ENCODE measurements around the gene PIGU. TPM values are rescaled to one million over a fixed set of nuclear protein-coding genes. Genes with fewer than 3 reads are reported as not detected.

The PIGU gene
- total and polyA plus RNA-seq, 7 donors: 6.6 to 26.8 (median 11.1) TPM

GRCh38 chr20:34543463-34544056 lies 133.3 kb downstream of the PIGU start:
- no peak for DNase-seq
- intact Hi-C loops (cut with DNase I): loop anchor here (5.0 kb wide), 1 partner anchor 164 kb away; no protein-coding TSS in a partner anchor
- H3K4me1 ChIP-seq: peaks cover 0 to 7% (median 3%) of the 10 kb centered on the region in 4 donors
- no peak overlapping the region for H3K27ac ChIP-seq
- no peaks in the 10 kb centered on the region for H3K9me3 ChIP-seq
- WGBS, 2 donors: 21 to 64% methylated on average over 12 of the region's 12 CpGs
- TF ChIP-seq EP300 (IDR thresholded peaks at IDR 0.05) (no peak), POLR2AphosphoS5 (IDR thresholded peaks at IDR 0.05) (no peak), POLR2A (IDR thresholded peaks at IDR 0.05) (no peak), CTCF (IDR thresholded peaks at IDR 0.05) (no peak)
- peaks cover 0 to 41% (median 26%) of the 10 kb centered on the region in 4 donors for H3K36me3 ChIP-seq
- H3K4me3 ChIP-seq: no peak overlapping the region
- no peaks in the 10 kb centered on the region for H3K27me3 ChIP-seq

- H3K4me3 ChIP-seq: no peak overlapping the region
- H3K9me3 ChIP-seq: no peaks in the 10 kb centered on the region
- no peak overlapping the region for H3K27ac ChIP-seq
- no peaks in the 10 kb centered on the region for H3K27me3 ChIP-seq
- H3K4me1 ChIP-seq: peaks cover 0 to 7% (median 3%) of the 10 kb centered on the region in 4 donors
- WGBS, 2 donors: 91 to 92% methylated on average over 6 of the region's 6 CpGs
- H3K36me3 ChIP-seq: peaks cover 2 to 52% (median 29%) of the 10 kb centered on the region in 4 donors
- intact Hi-C loops (cut with DNase I): loop anchor here (5.0 kb wide), 1 partner anchor 165 kb away; no protein-coding TSS in a partner anchor
- DNase-seq: no peak
- TF ChIP-seq EP300 (IDR thresholded peaks at IDR 0.05): no peak
- TF ChIP-seq POLR2A (IDR thresholded peaks at IDR 0.05): no peak
- TF ChIP-seq POLR2AphosphoS5 (IDR thresholded peaks at IDR 0.05): no peak
- no peak for TF ChIP-seq CTCF (IDR thresholded peaks at IDR 0.05)
These were observed 134.5 kb downstream of the PIGU start for GRCh38 chr20:34542439-34542838.

- Histone ChIP-seq H3K9me3 (no peaks in the 10 kb centered on the region), H3K27ac (no peak overlapping the region), H3K27me3 (no peaks in the 10 kb centered on the region), H3K4me3 (no peak overlapping the region), H3K36me3 (peaks cover 7 to 57% (median 34%) of the 10 kb centered on the region in 4 donors), H3K4me1 (peaks cover 0 to 7% (median 3%) of the 10 kb centered on the region in 4 donors)
- intact Hi-C loops (cut with DNase I): loop anchor here (5.0 kb wide), 1 partner anchor 165 kb away; no protein-coding TSS in a partner anchor
- no peak for TF ChIP-seq POLR2AphosphoS5 (IDR thresholded peaks at IDR 0.05)
- TF ChIP-seq POLR2A (IDR thresholded peaks at IDR 0.05): no peak
- TF ChIP-seq CTCF (IDR thresholded peaks at IDR 0.05): no peak
- TF ChIP-seq EP300 (IDR thresholded peaks at IDR 0.05): no peak
- 84 to 88% methylated on average over 16 of the region's 16 CpGs for WGBS, 2 donors
- no peak for DNase-seq
These were observed 135.0 kb downstream of the PIGU start for GRCh38 chr20:34541917-34542316.

- WGBS, 2 donors: 75 to 81% methylated on average over 13 of the region's 13 CpGs
- Histone ChIP-seq H3K9me3 (no peaks in the 10 kb centered on the region), H3K27me3 (no peaks in the 10 kb centered on the region), H3K36me3 (peaks cover 8 to 62% (median 37%) of the 10 kb centered on the region in 4 donors), H3K4me3 (no peak overlapping the region), H3K27ac (no peak overlapping the region), H3K4me1 (peaks cover 0 to 7% (median 3%) of the 10 kb centered on the region in 4 donors)
- TF ChIP-seq EP300 (IDR thresholded peaks at IDR 0.05) (no peak), POLR2AphosphoS5 (IDR thresholded peaks at IDR 0.05) (no peak), POLR2A (IDR thresholded peaks at IDR 0.05) (no peak), CTCF (IDR thresholded peaks at IDR 0.05) (no peak)
- no peak for DNase-seq
- intact Hi-C loops (cut with DNase I): loop anchor here (5.0 kb wide), 1 partner anchor 166 kb away; no protein-coding TSS in a partner anchor
These were observed 135.5 kb downstream of the PIGU start for GRCh38 chr20:34541264-34541901.
